Measurements from ENCODE around the gene NPHP4. TPM values are rescaled to one million over a fixed set of nuclear protein-coding genes. Genes with fewer than 3 reads are reported as not detected.

NPHP4 gene
- total and polyA plus RNA-seq, 9 of the 15 experiments (the other 6 are each of a cell fraction or from before 2014, with no cell fraction given), result 0.52 to 26.2 (median 6.7) TPM

GRCh38 chr1:5992026-5992813, at the start of gene NPHP4 (continued):
- TF ChIP-seq MYC (IDR thresholded peaks at IDR 0.05; ENCODE audit: low read depth, low read length) (peak; percentile 92), MYC (CRISPR knock-in tag; IDR thresholded peaks at IDR 0.05; ENCODE audit: borderline replicate concordance, low read depth) (no peak; the same call in 1 of the 2 replicates), ZBTB33 (CRISPR knock-in tag; IDR thresholded peaks at IDR 0.05) (no peak), ID3 (CRISPR knock-in tag; IDR thresholded peaks at IDR 0.05) (no peak), ID3 (tag; IDR thresholded peaks at IDR 0.05) (peak; percentile 48; the same call in 1 of the 2 replicates), ZNF41 (CRISPR knock-in tag; conservative IDR thresholded peaks at IDR 0.05) (no peak), ZBTB9 (CRISPR knock-in tag; IDR thresholded peaks at IDR 0.05) (peak; percentile 55; the same call in 1 of the 2 replicates), MYNN (IDR thresholded peaks at IDR 0.05) (no peak), MYNN (CRISPR knock-in tag; IDR thresholded peaks at IDR 0.05) (no peak), ZBTB7A (IDR thresholded peaks at IDR 0.05; ENCODE audit: borderline replicate concordance, control insufficient read depth, low read depth, low read length) (peak; percentile 90), RFX5 (IDR thresholded peaks at IDR 0.05; ENCODE audit: low read depth, low read length) (peak; percentile 71), BCLAF1 (IDR thresholded peaks at IDR 0.05; ENCODE audit: borderline replicate concordance in 1 of 2, control insufficient read depth in 1 of 2, low read depth in 2 of 2, low read length in 1 of 2) (peak in 1 of 2 experiments; percentile 96; a peak in 3 of 4 replicates), ZNF311 (CRISPR knock-in tag; IDR thresholded peaks at IDR 0.05) (no peak), ARID4B (CRISPR knock-in tag; IDR thresholded peaks at IDR 0.05) (peak; percentile 86), ZNF76 (CRISPR knock-in tag; IDR thresholded peaks at IDR 0.05; ENCODE audit: borderline replicate concordance) (no peak; the same call in 1 of the 2 replicates)
